Upper lobe of right lung (tissue), 1 donor: Measurements from ENCODE around the gene YTHDF1. TPM values are rescaled to one million over a fixed set of nuclear protein-coding genes. Genes with fewer than 3 reads are reported as not detected.

Experiments used
- ATAC-seq: fragments of 200-7000 bp; cut with Tn5 transposase; one replicate; pipeline ENCODE4 v1.9.1; 2020; ENCODE audit warnings: mild to moderate bottlenecking, moderate library complexity
- DNase-seq: peaks from one replicate; pipeline ENCODE4 v3.0.0-alpha.2; 2020
- H3K27ac ChIP-seq: fragments of 200-600 bp; one replicate; pipeline ENCODE4 v1.8.0; 2022
- H3K27me3 ChIP-seq: fragments of 200-600 bp; one replicate; pipeline ENCODE4 v1.8.0; 2022; ENCODE audit warnings: mild to moderate bottlenecking
- H3K36me3 ChIP-seq: fragments of 200-600 bp; one replicate; pipeline ENCODE4 v1.8.0; 2022
- H3K4me1 ChIP-seq: fragments of 200-600 bp; one replicate; pipeline ENCODE4 v1.8.0; 2022
- H3K4me3 ChIP-seq: fragments of 200-600 bp; one replicate; pipeline ENCODE4 v1.8.0; 2022; ENCODE audit warnings: mild to moderate bottlenecking
- H3K9me3 ChIP-seq: fragments of 200-600 bp; one replicate; pipeline ENCODE4 v1.8.0; 2022
- intact Hi-C: fragments of 100-400 bp; cut with DNase I; formaldehyde crosslinking; loops from one replicate; pipeline ENCODE4 v1.11.0; 2022
- total RNA-seq: library from RNA; stranded (reverse); fragmentation: NEBNext Ultra II Directional; extraction: Animal tissue kit (Norgen Biotek cat#: 25700); gene quantifications from one replicate; pipeline ENCODE4 v1.2.1, GENCODE V29; 2021
- TF ChIP-seq, protein P1 (sequence below): fragments of 200-600 bp; IDR thresholded peaks from one replicate; pipeline ENCODE4 v1.8.0; 2022; ENCODE audit warnings: antibody characterized with exemption
- donor health status: DM: no; HTN: yes; CAD: no; lungs with severe emphysema.

The YTHDF1 gene
- total RNA-seq, 1 donor from 2014 or later, result 36.9 TPM

DNA sequence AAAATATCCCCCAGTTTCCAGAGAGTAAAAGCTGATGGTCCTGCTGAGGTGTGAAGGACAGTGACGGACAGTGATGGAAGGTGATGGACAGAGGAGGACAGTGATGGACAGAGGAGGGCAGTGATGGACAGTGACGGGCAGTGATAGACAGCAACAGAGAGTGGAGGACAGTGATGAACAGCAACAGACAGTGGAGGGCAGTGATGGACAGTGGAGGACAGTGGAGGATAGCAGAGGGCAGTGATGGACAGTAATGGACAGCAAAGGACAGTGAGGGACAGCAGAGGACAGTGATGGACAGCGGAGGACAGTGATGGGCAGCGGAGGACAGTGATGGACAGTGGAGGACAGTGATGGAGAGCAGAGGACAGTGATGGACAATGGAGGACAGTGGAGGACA, 41.0 kb upstream of the YTHDF1 start:
- H3K4me1 ChIP-seq, result peaks cover 6% of the 10 kb centered on the region
- no peaks in the 10 kb centered on the region for H3K9me3 ChIP-seq
- H3K27me3 ChIP-seq, result peaks cover 81% of the 10 kb centered on the region
- no peak for ATAC-seq
- H3K27ac ChIP-seq, result no peak overlapping the region
- TF ChIP-seq, protein P1, sequence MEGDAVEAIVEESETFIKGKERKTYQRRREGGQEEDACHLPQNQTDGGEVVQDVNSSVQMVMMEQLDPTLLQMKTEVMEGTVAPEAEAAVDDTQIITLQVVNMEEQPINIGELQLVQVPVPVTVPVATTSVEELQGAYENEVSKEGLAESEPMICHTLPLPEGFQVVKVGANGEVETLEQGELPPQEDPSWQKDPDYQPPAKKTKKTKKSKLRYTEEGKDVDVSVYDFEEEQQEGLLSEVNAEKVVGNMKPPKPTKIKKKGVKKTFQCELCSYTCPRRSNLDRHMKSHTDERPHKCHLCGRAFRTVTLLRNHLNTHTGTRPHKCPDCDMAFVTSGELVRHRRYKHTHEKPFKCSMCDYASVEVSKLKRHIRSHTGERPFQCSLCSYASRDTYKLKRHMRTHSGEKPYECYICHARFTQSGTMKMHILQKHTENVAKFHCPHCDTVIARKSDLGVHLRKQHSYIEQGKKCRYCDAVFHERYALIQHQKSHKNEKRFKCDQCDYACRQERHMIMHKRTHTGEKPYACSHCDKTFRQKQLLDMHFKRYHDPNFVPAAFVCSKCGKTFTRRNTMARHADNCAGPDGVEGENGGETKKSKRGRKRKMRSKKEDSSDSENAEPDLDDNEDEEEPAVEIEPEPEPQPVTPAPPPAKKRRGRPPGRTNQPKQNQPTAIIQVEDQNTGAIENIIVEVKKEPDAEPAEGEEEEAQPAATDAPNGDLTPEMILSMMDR, result no peak
- no peak for DNase-seq
- no peaks in the 10 kb centered on the region for H3K36me3 ChIP-seq
- no peak overlapping the region for H3K4me3 ChIP-seq
- intact Hi-C loops, result no loop called here

GRCh38 chr20:63255931-63256704, 40.2 kb upstream of the YTHDF1 start:
- intact Hi-C loops, result no loop called here
- H3K4me1 ChIP-seq, result peaks cover 6% of the 10 kb centered on the region
- TF ChIP-seq, protein P1, result no peak
- no peak for ATAC-seq
- peaks cover 77% of the 10 kb centered on the region for H3K27me3 ChIP-seq
- no peak overlapping the region for H3K4me3 ChIP-seq
- H3K27ac ChIP-seq, result no peak overlapping the region
- no peak for DNase-seq
- no peaks in the 10 kb centered on the region for H3K9me3 ChIP-seq
- H3K36me3 ChIP-seq, result no peaks in the 10 kb centered on the region

DNA sequence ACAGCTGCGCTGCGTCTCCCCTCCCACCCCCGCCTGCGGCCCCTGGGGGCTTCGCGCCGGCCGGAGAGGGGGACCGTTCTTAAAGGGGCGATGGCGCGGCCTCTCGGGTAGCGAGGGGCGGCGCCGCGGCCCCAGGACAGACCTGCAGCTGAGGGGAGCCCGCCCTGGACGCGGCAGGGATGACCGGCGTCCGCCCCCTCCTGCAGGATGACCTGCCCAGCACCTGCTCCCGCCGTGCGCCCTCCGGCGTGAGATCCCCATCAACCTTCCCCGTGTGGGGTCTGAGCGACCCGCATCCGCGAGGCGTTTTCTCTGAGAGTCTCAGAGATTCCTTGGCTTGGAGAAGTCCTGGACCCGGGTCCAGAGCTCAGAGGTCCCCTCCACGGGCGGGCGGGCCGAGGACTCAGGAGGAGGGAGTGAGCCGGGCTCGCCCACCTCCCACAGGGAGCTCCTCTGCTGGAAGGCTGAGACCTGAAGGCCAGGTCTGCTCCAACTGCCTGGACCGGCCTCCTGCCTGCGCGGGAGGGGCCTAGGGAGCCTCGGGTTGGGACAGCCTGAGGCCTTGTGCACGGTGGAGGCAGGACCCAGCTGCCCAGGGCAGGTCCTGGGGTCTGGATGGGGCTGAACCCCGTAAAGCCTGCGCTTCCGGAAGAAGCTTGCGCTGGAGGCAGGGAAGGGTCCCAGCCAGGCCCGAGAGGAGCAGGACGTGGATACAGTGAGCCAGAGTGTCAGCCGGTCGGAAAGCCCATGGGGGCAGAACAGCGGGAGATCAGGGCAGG, 38.9 kb upstream of the YTHDF1 start:
- H3K27me3 ChIP-seq, result peaks cover 71% of the 10 kb centered on the region
- no peaks in the 10 kb centered on the region for H3K9me3 ChIP-seq
- no peaks in the 10 kb centered on the region for H3K36me3 ChIP-seq
- no peak for ATAC-seq
- H3K4me1 ChIP-seq, result peaks cover 6% of the 10 kb centered on the region
- H3K27ac ChIP-seq, result no peak overlapping the region
- no peak for DNase-seq
- intact Hi-C loops, result no loop called here
- TF ChIP-seq, protein P1, result no peak
- no peak overlapping the region for H3K4me3 ChIP-seq

- Histone ChIP-seq H3K36me3 (no peaks in the 10 kb centered on the region), H3K27ac (no peak within 1 kb of the TSS), H3K27me3 (peaks cover 72% of the 10 kb centered on the region), H3K4me3 (no peak within 1 kb of the TSS), H3K4me1 (peaks cover 6% of the 10 kb centered on the region), H3K9me3 (no peaks in the 10 kb centered on the region)
- DNase-seq (no peak), ATAC-seq (no peak)
- TF ChIP-seq, protein P1, result no peak
- intact Hi-C loops, result no loop called here
These were observed 38.3 kb upstream of the YTHDF1 start, which contains the start of gene NKAIN4 for GRCh38 chr20:63254232-63254605. NKAIN4 (minus strand) TSS chr20:63254463; CDS start chr20:63254450, 13 bp downstream.

DNA sequence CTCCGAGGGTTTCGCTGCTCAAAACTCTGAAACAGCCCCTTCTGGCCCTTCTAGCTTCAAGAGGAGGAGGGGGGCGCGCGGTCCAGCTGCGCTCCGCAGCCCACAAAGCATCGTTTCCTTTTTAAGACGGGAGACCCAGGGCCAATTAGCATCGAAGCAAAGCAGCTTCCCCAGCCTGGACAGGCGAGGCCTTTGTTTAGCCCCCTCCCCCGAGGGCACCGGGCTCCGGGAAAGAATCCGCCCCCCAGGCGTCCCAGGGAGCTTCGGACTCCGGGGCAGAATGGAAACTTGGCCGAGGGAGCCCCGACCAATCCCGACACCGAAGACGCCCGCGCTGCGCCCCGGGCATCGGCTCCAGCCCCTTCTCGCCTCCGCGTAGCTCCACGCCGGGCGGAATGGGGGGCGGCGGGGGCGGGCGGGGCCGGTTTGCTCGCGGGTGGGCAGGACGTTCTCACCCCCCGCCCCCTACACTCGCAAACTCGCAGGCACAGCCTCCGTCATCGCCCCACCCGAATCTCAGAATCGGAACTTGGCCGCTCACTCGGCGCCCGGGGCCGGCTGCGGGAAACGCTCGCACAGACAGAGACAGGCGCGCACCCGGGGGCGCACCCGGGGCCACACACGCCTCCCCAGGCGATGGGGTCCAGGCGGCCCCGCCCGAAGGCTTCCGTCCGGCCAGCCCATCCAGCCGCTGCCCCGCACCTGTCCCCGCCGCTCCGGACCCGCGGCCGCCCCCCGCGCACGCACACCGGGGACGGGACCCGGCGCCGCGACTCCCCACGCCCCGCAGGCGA, 37.7 kb upstream of the YTHDF1 start:
- H3K27ac ChIP-seq, result no peak overlapping the region
- no peaks in the 10 kb centered on the region for H3K36me3 ChIP-seq
- no peak for ATAC-seq
- no peak for DNase-seq
- TF ChIP-seq, protein P1, result no peak
- peaks cover 73% of the 10 kb centered on the region for H3K27me3 ChIP-seq
- H3K4me1 ChIP-seq, result peaks cover 6% of the 10 kb centered on the region
- intact Hi-C loops, result no loop called here
- H3K4me3 ChIP-seq, result no peak overlapping the region
- no peaks in the 10 kb centered on the region for H3K9me3 ChIP-seq
